ENCODE data around the gene SLC43A2.

- TF ChIP-seq SNAI2 (CRISPR knock-in tag; IDR thresholded peaks at IDR 0.05) (no peak), CSRNP3 (CRISPR knock-in tag; IDR thresholded peaks at IDR 0.05) (no peak), RARB (CRISPR knock-in tag; IDR thresholded peaks at IDR 0.05) (no peak), ZC3H10 (CRISPR knock-in tag; IDR thresholded peaks at IDR 0.05) (no peak), GLIS3 (CRISPR knock-in tag; IDR thresholded peaks at IDR 0.05) (no peak)
These were observed 3.1 kb downstream of the SLC43A2 start for GRCh38 chr17:1625581-1625980.

Measured in SK-N-SH treated with all-trans-retinoic acid at 6 μM for 48 hours (cell line).